ENCODE measurements around the gene PAWR.
A peak's percentile ranks its signal among the peaks of the same experiment; 100 is the strongest.

Gene PAWR

DNA sequence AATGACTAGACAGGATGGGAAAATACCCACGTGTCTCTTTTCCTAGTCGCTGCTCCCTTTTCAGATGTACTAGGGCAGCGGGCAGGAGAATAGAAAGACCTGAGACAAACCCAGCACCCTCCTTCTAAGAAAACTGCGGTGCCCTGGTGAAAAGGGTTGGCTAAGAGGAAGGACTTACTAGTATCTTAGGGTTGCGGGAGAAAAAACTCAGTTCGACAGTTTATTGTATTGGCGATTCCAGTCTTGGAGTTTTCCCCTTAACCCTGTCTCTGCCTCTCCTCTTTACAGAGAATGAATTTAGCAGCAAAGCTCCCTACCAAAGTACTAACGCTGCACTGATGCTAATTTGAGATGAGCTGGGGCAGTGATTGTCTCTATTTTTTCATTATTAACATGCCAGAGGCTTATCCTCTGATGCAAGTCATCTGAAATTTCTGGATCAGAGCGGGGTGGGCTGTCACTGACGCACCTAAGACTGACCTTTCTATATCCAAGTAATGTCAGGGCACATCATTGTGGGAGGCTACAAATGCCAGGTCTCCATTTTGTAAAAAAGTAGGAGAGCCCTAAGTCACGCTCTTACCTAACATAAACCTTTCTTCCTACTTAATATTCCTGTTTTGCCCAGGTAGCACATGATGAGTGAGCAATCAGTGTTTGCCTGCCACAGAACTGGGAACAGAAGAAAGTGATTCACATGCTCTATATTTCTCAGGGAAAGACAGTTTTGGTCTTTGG, 916 bp upstream of the PAWR start:
- TF ChIP-seq, protein P1, sequence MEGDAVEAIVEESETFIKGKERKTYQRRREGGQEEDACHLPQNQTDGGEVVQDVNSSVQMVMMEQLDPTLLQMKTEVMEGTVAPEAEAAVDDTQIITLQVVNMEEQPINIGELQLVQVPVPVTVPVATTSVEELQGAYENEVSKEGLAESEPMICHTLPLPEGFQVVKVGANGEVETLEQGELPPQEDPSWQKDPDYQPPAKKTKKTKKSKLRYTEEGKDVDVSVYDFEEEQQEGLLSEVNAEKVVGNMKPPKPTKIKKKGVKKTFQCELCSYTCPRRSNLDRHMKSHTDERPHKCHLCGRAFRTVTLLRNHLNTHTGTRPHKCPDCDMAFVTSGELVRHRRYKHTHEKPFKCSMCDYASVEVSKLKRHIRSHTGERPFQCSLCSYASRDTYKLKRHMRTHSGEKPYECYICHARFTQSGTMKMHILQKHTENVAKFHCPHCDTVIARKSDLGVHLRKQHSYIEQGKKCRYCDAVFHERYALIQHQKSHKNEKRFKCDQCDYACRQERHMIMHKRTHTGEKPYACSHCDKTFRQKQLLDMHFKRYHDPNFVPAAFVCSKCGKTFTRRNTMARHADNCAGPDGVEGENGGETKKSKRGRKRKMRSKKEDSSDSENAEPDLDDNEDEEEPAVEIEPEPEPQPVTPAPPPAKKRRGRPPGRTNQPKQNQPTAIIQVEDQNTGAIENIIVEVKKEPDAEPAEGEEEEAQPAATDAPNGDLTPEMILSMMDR (conservative IDR thresholded peaks at IDR 0.05), result no peak
- H3K27ac ChIP-seq, result peak overlapping the region; percentile 95

DNA sequence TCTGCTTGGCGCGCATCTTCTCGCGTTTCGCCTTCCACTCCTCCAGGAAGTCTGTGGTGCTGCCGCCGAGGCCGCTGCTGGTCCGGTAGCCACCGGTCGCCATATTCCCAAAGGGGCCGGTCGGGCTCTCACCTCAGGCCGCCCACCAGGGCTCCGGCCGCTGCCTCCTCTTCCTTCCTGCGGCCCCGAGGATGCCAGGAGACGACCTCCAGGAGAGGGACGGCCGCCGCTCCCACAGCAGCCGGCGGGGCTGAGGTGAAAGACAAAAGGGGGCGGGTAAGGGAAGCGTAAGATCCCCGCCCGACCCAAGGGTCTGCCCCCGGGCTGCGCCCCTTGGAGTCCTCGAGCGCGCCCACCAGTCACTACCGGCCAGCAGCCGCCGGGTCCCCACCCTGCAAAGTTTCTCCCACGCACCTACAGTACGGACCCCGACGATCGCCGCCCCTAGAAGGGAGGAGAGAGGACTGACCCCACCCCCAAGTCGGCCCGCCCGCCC, 574 bp downstream of the PAWR start:
- H3K27ac ChIP-seq, result peak overlapping the region; percentile 95
- TF ChIP-seq, protein P1 (conservative IDR thresholded peaks at IDR 0.05), result no peak

DNA sequence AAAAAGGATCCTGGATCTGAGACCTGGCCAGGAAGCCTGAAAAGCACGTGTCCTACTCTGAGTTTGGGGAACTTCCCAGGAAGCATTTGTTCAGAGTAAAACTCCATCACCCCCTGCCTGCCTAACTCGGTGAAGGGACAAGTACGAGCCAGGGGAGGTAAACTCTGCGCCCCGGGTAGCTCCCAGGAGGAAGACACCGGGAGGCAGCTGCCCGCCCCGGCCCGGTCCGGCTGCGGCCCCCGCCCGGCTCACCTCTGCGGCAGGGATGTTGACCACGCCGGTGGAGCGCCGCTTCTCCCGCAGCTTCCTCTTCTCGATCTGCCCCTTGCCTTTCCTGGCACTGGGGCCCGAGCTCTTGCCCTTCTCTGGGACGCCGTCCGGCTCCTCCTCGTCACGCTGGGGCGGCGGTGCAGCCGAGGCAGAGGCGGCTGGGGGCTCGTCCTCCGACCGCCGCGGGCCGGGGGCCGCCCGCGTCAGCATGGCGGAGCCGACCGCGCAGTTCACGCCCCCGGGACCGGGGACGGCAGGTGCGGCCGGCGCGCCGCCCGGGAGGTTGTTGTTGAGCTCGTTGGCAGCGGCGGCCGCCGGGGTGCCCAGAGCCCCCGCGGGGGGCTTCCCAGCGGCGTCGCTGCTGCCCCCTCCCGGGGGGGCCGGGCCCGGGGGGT, 1.2 kb downstream of the PAWR start:
- TF ChIP-seq, protein P1 (conservative IDR thresholded peaks at IDR 0.05), result no peak
- peak overlapping the region; percentile 95 for H3K27ac ChIP-seq

DNA sequence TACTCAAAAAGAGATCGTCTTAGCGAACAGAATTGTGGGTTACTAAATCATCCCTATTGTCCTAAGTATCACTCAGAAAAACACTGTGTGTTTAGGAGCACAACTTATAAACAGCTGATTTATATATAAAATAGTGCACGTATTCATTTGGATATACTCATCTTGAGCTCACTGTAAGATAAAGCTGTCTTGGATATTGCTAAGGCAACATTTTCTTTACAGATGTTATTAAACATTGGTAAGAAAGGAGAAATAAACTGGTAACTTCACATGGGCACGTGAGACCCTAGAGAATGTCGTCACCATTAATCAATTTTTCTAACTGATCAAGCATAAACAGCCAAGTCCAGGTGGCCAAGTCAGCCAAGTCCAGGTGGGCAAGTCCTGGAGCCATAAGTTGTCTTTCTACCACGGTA, 1.7 kb downstream of the PAWR start:
- peak overlapping the region; percentile 95 for H3K27ac ChIP-seq
- TF ChIP-seq, protein P1 (conservative IDR thresholded peaks at IDR 0.05), result no peak

DNA sequence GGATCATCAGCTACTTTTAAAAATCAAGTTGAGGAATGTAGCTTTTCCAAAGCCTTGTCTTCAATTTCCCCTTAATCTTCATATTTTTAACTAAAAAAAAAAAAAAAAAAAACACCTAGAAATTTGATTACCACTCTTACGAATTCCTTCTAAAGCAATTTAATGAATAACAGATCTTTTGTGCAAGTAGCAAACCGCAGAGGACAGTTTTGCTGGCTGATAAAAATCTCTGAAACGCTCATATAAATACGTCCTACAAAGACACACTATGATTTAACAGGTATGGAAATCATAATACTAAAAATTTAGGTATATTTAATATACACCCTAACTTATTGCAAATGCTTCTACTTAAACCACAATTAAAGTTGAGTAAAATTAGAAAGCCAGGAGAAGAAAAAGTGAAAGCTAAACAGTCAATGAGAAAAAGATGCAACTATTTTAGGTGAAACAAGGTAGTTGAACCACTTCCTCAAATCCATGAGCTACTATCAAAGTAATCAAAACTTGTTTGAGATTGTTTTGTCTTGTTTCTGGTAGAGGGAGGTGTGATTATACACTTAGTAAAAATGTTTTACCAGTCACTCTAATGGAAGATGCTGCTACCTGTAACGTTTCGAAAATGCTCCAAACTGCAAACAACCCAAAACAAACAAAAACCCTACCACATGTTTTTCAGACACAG, 2.2 kb downstream of the PAWR start:
- TF ChIP-seq, protein P1 (conservative IDR thresholded peaks at IDR 0.05), result no peak
- H3K27ac ChIP-seq, result peak overlapping the region; percentile 95

DNA sequence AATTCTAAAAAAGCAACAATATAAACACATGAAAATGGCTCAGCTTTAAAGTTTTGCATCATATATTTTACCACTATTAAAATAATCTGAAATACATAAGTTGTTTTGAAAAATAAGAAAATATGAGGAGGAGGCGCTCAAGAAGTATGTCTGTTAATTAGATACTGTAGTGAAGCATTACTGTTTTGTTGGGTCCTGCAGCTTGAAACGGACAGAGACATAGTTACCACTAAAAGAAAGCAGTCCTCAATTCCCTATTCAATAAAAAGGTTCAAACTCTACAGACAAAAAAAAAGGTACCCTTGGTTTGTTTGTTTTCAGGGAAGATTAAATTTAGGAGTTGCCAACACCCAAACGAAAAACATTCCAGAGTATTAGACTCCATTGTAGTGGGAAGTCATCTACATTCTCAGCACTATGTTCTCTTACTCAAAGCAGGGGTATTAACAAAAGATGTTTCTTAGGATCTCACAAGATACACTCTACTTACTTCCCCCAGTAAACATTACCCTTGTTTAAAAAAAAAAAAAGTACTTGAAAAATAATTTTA, 3.0 kb downstream of the PAWR start:
- TF ChIP-seq, protein P1 (conservative IDR thresholded peaks at IDR 0.05), result no peak
- H3K27ac ChIP-seq, result peak overlapping the region; percentile 95

DNA sequence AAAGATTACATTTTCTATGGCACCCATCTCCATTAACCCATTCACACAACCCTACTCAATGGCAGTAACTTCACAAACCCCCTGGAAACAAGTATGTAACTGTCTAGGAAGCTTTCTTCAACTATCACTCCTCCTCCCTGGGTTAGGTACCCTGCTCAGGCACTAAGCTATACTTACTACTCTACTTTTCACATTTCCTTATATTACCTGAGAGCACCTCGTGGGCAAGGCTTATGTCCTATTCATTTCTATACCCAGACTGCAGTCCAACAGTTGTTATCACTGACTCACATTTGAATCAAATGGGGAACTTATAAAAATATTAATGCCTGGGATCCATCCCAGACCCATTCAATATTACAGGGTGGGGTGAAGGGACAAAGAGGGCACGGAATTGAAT, 4.6 kb downstream of the PAWR start:
- H3K27ac ChIP-seq, result peak overlapping the region; percentile 95
- TF ChIP-seq, protein P1 (conservative IDR thresholded peaks at IDR 0.05), result no peak
